BJ (cell line): ENCODE measurements around the gene RMDN3. TPM values are rescaled to one million over a fixed set of nuclear protein-coding genes. Genes with fewer than 3 reads are reported as not detected.

Experiments used
- CTCF ChIA-PET: fragments of 350-600 bp; formaldehyde crosslinking; extraction: SDS; loops from one replicate; lab custom pipeline; 2021; ENCODE audit warnings: antibody characterized with exemption, inconsistent platforms; lab: Yijun Ruan, JAX
- POLR2A ChIA-PET: fragments of 300-600 bp; sonication (Branson Sonifier 250); formaldehyde crosslinking; extraction: SDS; loops from one replicate; lab custom pipeline; 2021; ENCODE audit warnings: antibody characterized with exemption; lab: Charles Lee
- DNase-seq: peaks from one replicate; pipeline ENCODE4 v3.0.0-alpha.2; 2011; ENCODE audit warnings: low read depth
- H3K27me3 ChIP-seq: 2 replicates; pipeline ENCODE4 v1.6.0; 2011; ENCODE audit warnings: low read length; ENCODE audit not compliant: control insufficient read depth, insufficient read depth
- H3K36me3 ChIP-seq: 2 replicates; pipeline ENCODE4 v1.5.1; 2011; ENCODE audit warnings: low read length; ENCODE audit not compliant: control insufficient read depth, insufficient read depth
- H3K4me3 ChIP-seq: 2 replicates; pipeline ENCODE4 v1.5.1; 2011; ENCODE audit warnings: low read depth, mild to moderate bottlenecking, control low read depth, low read length
- polyA minus RNA-seq: library from RNA; depleted of rRNA, polyadenylated mRNA; stranded (reverse); fragments of >200 nt; gene quantifications from 2 replicates; pipeline ENCODE4 v1.2.3, GENCODE V29; 2011; rRNA and poly(A)+ RNA removed
- polyA plus RNA-seq: library from polyadenylated mRNA; depleted of rRNA; stranded (reverse); fragments of >200 nt; gene quantifications from 2 replicates; pipeline ENCODE4 v1.2.3, GENCODE V29; 2011; rRNA removed
- TF ChIP-seq, protein P1 (sequence below): IDR thresholded peaks from 2 replicates; pipeline ENCODE4 v1.5.1; 2011; ENCODE audit warnings: low read depth, mild to moderate bottlenecking, control low read depth, inconsistent platforms, low read length, moderate library complexity; ENCODE audit not compliant: insufficient read depth

Gene RMDN3, protein sequence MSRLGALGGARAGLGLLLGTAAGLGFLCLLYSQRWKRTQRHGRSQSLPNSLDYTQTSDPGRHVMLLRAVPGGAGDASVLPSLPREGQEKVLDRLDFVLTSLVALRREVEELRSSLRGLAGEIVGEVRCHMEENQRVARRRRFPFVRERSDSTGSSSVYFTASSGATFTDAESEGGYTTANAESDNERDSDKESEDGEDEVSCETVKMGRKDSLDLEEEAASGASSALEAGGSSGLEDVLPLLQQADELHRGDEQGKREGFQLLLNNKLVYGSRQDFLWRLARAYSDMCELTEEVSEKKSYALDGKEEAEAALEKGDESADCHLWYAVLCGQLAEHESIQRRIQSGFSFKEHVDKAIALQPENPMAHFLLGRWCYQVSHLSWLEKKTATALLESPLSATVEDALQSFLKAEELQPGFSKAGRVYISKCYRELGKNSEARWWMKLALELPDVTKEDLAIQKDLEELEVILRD
- polyA plus RNA-seq (25.1 and 28.3 TPM in 2 replicates), polyA minus RNA-seq (11.7 and 12.1 TPM in 2 replicates)

DNA sequence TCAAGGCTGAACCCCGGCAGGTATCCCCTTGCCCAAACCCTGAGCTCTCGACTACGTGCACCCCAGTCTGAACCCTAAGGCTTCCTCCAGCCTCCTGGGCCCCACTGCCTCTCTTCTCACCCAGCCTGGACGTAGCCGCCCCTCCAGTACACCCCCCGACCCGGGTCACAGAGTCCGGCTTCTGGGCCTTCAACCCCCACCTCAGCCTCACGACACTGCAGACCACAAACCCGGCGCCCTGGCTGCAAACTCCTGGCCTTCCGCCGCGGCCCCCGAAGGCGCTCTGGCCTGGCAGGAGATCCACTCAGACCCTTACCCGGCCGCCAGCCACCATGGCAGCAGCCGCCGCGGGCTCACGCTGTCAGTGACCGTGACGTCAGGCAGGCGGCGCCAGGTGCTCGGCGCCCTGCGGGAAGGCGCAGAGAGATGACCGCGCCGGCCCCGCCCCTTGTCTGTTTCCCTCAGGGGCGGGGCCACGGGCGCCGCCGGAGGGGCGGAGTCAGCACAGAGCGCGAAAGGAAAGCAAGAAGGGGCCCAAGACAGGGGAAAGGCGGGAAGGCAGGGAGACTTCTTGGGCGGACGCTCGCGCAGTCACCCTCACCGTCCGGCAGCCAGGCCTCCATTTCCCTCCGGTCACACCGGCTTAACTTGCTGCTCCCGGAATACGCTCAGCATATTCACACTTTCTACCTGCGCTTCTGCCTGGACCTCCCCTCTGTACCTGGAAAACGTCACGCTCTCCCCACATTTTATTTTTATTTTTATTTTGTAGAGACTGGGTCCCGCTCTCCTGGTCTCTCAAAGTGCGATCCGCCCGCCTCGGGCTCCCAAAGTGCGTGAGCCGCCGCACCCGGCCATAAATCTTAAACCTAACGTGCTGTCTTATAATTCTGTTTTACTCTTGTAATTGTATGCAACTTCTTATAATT is at the start of gene RMDN3:
Gene RMDN3, minus strand, starts transcription at position 372 of the 929 bp plus-strand sequence. CDS start 471 bp downstream, outside the sequence.
- ChIA-PET CTCF (interaction anchor here (0.6 to 1.7 kb wide), 2 partner anchors 140 to 191 kb away, joined by 3 to 4 read pairs; partner anchors contain the start of gene VPS18), POLR2A (no interaction called here)
- Histone ChIP-seq H3K27me3 (no peaks in the 10 kb centered on the region), H3K36me3 (peaks cover 3% of the 10 kb centered on the region), H3K4me3 (peak within 1 kb of the TSS; percentile 95)
- DNase-seq = peak; percentile 44
- TF ChIP-seq, protein P1, sequence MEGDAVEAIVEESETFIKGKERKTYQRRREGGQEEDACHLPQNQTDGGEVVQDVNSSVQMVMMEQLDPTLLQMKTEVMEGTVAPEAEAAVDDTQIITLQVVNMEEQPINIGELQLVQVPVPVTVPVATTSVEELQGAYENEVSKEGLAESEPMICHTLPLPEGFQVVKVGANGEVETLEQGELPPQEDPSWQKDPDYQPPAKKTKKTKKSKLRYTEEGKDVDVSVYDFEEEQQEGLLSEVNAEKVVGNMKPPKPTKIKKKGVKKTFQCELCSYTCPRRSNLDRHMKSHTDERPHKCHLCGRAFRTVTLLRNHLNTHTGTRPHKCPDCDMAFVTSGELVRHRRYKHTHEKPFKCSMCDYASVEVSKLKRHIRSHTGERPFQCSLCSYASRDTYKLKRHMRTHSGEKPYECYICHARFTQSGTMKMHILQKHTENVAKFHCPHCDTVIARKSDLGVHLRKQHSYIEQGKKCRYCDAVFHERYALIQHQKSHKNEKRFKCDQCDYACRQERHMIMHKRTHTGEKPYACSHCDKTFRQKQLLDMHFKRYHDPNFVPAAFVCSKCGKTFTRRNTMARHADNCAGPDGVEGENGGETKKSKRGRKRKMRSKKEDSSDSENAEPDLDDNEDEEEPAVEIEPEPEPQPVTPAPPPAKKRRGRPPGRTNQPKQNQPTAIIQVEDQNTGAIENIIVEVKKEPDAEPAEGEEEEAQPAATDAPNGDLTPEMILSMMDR = no peak

DNA sequence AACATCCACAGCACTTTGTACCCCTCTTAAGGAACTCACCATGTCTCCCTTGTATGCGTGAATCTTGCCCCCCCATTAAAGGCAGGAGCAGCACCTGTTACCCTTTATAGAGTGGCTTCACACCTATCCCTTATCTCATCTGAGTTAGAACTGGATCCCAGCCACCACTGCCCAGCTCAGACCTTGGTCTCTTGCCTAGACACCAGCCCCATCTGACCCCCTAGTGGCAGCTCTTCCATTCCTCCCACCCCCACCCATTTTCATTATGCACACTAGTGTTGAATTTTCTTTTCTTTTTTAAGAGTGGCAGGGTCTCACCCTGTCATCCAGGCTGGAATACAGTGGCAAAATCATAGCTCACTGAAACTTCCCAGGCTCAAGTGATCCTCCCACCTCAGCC is 48.6 kb upstream of the RMDN3 start:
- ChIA-PET POLR2A (no interaction called here), CTCF (interaction anchor here (0.6 kb wide), 1 partner anchor 10 kb away, joined by 3 read pairs; no protein-coding TSS in a partner anchor)
- no peak for DNase-seq
- Histone ChIP-seq H3K27me3 (no peaks in the 10 kb centered on the region), H3K4me3 (no peak overlapping the region), H3K36me3 (no peaks in the 10 kb centered on the region)
- TF ChIP-seq, protein P1 = no peak

DNA sequence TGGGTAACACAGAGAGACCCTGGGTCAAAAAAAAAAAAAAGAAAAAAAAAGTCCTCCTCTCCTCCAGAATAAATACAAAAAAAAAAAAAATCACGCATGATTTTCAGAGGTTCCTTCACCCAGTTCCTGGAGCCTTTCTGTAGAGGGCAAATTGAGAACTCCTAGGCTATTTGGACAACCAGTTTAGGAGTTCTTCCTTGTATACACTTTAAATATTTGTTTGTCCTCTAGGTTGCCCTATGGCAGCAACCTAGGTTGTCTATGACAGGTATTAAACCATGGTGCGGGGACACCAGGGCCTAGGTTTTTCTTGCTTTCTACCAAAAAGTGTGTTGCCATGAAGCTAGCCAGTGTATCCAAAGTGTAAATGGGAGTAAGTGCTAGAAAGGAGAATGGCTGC is 48.0 kb upstream of the RMDN3 start:
- Histone ChIP-seq H3K4me3 (no peak overlapping the region), H3K36me3 (no peaks in the 10 kb centered on the region), H3K27me3 (no peaks in the 10 kb centered on the region)
- ChIA-PET POLR2A (no interaction called here), CTCF (no interaction called here)
- DNase-seq = no peak
- TF ChIP-seq, protein P1 = no peak

DNA sequence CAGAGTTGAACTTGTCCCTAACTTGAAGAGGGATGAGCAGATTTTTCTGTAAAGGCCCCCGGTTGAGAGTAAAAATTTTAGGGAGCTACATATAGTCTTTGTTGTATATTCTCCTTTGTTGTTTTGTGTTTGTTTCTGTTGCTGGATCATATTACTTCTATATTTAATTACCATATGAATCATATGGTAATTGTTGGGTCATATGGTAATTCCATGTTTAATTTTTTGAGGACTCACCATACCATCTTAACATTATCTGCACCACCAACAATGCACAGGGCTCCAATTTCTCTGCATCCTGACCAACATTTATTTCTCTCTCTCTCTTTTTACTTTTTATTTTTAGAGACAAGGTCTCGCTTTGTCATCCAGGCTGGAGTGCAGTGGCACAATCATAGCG is 44.5 kb upstream of the RMDN3 start:
- POLR2A ChIA-PET = no interaction called here
- no peak for DNase-seq
- Histone ChIP-seq H3K36me3 (no peaks in the 10 kb centered on the region), H3K4me3 (no peak overlapping the region), H3K27me3 (no peaks in the 10 kb centered on the region)
- CTCF ChIA-PET = no interaction called here
- TF ChIP-seq, protein P1 = no peak
